ENCODE results near the gene SPDYE8. TPM values are rescaled to one million over a fixed set of nuclear protein-coding genes. Genes with fewer than 3 reads are reported as not detected.
"Not testable (repeated sequence)": the region's sequence is repeated elsewhere in the genome, so short reads cannot be mapped to it uniquely, and the experiment has no call there.

SPDYE8 gene, protein sequence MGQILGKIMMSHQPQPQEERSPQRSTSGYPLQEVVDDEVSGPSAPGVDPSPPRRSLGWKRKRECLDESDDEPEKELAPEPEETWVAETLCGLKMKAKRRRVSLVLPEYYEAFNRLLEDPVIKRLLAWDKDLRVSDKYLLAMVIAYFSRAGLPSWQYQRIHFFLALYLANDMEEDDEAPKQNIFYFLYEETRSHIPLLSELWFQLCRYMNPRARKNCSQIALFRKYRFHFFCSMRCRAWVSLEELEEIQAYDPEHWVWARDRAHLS
- polyA plus RNA-seq (2013, experiment 1 of 2), result not detected
- not detected for polyA plus RNA-seq (2013, experiment 2 of 2)

DNA sequence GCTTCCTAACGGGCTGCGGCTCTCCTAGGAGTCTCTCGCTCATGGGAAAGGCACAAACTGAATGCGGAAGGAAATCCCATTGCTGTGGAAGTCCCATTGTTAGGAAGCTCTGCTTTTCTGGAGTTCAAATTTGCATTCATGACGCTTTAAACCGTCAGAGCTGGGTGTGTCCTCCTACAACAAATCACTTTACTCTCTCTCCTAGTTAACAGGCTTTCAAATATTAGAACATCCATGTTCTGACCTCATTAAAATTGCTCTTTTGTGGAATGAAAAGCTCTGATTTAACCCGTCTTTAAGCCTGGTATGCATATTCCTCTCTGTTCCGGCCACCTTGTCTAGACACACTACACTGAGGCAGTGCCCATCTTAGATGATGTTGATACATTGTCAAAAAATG lies at the start of gene SPDYE8:
TSS of gene SPDYE8 (minus strand) at position 101 of the 400 bp plus-strand sequence. CDS start 1,800 bp downstream, outside the sequence.
- H3K36me3 ChIP-seq (ENCODE audit: insufficient read depth, low read length); H3K9me3 ChIP-seq (ENCODE audit: insufficient read depth, low read depth, low read length); H3K27me3 ChIP-seq (ENCODE audit: insufficient read depth, low read length); H3K9ac ChIP-seq (ENCODE audit: low read depth, low read length); H3K4me3 ChIP-seq (ENCODE audit: low read length); H3K4me1 ChIP-seq (ENCODE audit: insufficient read depth, low read length); H3K27ac ChIP-seq (ENCODE audit: low read depth, low read length): not testable (repeated sequence)
- no CpG with 5 or more reads among the region's 8 CpGs for WGBS

DNA sequence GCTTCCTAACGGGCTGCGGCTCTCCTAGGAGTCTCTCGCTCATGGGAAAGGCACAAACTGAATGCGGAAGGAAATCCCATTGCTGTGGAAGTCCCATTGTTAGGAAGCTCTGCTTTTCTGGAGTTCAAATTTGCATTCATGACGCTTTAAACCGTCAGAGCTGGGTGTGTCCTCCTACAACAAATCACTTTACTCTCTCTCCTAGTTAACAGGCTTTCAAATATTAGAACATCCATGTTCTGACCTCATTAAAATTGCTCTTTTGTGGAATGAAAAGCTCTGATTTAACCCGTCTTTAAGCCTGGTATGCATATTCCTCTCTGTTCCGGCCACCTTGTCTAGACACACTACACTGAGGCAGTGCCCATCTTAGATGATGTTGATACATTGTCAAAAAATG lies 28.2 kb upstream of the SPDYE8 start, which contains the start of gene SPDYE11:
TSS of gene SPDYE11 (minus strand) at position 101 of the 400 bp plus-strand sequence. CDS start 1,800 bp downstream, outside the sequence.
- WGBS, result no CpG with 5 or more reads among the region's 8 CpGs
- not testable (repeated sequence) for H3K4me1 ChIP-seq (ENCODE audit: insufficient read depth, low read length); H3K36me3 ChIP-seq (ENCODE audit: insufficient read depth, low read length); H3K27me3 ChIP-seq (ENCODE audit: insufficient read depth, low read length); H3K4me3 ChIP-seq (ENCODE audit: low read length); H3K9me3 ChIP-seq (ENCODE audit: insufficient read depth, low read depth, low read length); H3K27ac ChIP-seq (ENCODE audit: low read depth, low read length); H3K9ac ChIP-seq (ENCODE audit: low read depth, low read length)

DNA sequence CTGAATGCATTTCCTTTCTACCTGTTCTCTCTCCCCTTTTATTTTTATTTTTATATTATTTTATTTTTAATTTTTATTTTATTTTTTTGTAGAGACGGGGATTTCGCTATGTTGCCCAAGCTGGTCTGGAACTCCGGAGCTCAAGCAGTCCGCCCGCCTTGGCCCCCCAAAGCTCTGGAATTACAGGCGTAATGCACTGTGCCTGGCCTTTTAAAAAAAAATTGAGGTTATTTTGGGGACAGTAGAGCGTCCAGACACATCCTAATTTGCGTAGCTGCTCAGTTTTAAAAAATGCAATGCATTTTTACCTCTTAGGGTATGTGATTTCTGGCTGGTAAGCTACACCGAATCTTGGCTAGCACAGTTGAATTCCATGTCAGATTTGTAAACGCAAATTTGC lies 23.1 kb downstream of the SPDYE8 start:
- not testable (repeated sequence) for H3K4me1 ChIP-seq (ENCODE audit: insufficient read depth, low read length); H3K27ac ChIP-seq (ENCODE audit: low read depth, low read length); H3K36me3 ChIP-seq (ENCODE audit: insufficient read depth, low read length); H3K27me3 ChIP-seq (ENCODE audit: insufficient read depth, low read length); H3K9me3 ChIP-seq (ENCODE audit: insufficient read depth, low read depth, low read length)
- H3K9ac ChIP-seq (ENCODE audit: low read depth, low read length), result peak overlapping the region; percentile 60; the same call in 1 of the 2 replicates
- 38% methylated on average over 9 of the region's 10 CpGs for WGBS
- H3K4me3 ChIP-seq (ENCODE audit: low read length), result peak overlapping the region; percentile 59

DNA sequence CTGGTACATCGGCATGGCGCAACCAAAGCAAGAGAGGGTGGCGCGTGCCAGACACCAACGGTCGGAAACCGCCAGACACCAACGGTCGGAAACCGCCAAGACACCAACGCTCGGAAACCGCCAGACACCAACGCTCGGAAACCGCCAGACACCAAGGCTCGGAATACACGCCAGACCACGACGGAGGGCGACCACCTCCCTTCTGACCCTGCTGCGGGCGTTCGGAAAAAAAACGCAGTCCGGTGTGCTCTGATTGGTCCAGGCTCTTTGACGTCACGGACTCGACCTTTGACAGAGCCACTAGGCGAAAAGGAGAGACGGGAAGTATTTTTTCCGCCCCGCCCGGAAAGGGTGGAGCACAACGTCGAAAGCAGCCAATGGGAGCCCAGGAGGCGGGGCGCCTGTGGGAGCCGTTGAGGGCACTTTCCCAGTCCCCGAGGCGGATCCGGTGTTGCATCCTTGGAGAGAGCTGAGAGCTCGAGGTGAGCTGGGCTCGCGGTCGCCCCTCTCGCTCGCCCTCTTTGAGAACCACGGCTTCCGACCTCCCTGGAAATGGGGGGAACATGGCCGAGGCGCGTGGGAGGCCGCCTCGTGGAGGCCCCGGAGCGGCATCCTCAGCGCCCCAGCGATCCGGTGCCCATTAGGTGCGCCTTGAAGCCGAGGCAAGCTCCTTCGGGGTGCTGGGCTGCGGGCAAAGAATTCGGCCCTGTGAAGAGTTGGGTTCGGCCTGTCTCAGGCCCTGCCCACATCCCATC lies 23.7 kb downstream of the SPDYE8 start:
- H3K4me3 ChIP-seq (ENCODE audit: low read length), result peak overlapping the region; percentile 72
- H3K4me1 ChIP-seq (ENCODE audit: insufficient read depth, low read length); H3K36me3 ChIP-seq (ENCODE audit: insufficient read depth, low read length); H3K27me3 ChIP-seq (ENCODE audit: insufficient read depth, low read length); H3K9me3 ChIP-seq (ENCODE audit: insufficient read depth, low read depth, low read length): not testable (repeated sequence)
- H3K9ac ChIP-seq (ENCODE audit: low read depth, low read length), result peak overlapping the region; percentile 90
- peak overlapping the region; percentile 89; the same call in 1 of the 2 replicates for H3K27ac ChIP-seq (ENCODE audit: low read depth, low read length)
- WGBS, result under 1% methylated on average over 36 of the region's 66 CpGs

DNA sequence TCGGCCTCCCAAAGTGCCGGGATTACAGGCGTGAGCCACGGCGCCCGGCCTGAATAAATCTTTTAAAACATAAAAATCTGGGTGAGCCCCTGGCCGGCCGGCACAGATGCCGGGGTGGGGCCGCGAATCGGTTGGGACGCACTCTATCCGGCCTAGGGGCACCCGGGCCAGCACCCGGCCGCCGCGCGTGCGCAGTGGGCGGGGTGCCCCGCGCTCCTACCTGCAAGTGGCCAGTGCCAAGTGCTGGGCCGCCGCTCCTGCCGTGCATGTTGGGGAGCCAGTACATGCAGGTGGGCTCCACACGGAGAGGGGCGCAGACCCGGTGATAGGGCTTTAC lies 24.2 kb downstream of the SPDYE8 start:
- peak overlapping the region; percentile 89; the same call in 1 of the 2 replicates for H3K27ac ChIP-seq (ENCODE audit: low read depth, low read length)
- H3K4me3 ChIP-seq (ENCODE audit: low read length), result peak overlapping the region; percentile 72
- H3K9me3 ChIP-seq (ENCODE audit: insufficient read depth, low read depth, low read length); H3K27me3 ChIP-seq (ENCODE audit: insufficient read depth, low read length); H3K36me3 ChIP-seq (ENCODE audit: insufficient read depth, low read length); H3K4me1 ChIP-seq (ENCODE audit: insufficient read depth, low read length): not testable (repeated sequence)
- peak overlapping the region; percentile 90 for H3K9ac ChIP-seq (ENCODE audit: low read depth, low read length)
- WGBS, result 0% methylated on average over 12 of the region's 30 CpGs

DNA sequence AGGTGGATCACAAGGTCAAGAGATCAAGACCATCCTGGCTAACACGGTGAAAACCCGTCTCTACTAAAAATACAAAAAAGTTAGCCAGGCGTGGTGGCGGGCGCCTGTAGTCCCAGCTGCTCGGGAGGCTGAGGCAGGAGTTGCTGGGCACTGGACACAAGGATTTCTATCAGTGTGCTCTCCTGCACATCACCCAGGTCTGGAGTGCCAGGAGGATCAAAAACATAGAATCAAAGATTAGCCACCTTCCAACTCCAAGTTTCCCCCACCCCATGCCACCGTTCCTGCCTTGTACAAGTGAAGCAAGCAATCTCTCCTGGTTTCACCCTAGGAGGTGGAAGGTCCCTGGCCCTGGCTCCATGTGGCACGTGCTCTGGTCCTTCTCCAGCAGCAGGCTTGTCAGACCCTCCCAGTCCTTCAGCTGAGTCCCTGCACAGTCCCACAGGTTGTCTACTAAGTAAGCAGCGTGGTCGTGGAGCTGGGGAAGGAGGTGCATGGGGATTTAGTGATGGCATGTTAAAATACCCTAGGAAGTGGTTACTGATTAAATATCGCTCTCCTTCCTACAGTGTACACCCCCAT lies 31.6 kb downstream of the SPDYE8 start:
- H3K27ac ChIP-seq (ENCODE audit: low read depth, low read length); H3K36me3 ChIP-seq (ENCODE audit: insufficient read depth, low read length); H3K4me1 ChIP-seq (ENCODE audit: insufficient read depth, low read length); H3K9me3 ChIP-seq (ENCODE audit: insufficient read depth, low read depth, low read length); H3K4me3 ChIP-seq (ENCODE audit: low read length); H3K27me3 ChIP-seq (ENCODE audit: insufficient read depth, low read length); H3K9ac ChIP-seq (ENCODE audit: low read depth, low read length): not testable (repeated sequence)
- WGBS, result no CpG with 5 or more reads among the region's 11 CpGs

DNA sequence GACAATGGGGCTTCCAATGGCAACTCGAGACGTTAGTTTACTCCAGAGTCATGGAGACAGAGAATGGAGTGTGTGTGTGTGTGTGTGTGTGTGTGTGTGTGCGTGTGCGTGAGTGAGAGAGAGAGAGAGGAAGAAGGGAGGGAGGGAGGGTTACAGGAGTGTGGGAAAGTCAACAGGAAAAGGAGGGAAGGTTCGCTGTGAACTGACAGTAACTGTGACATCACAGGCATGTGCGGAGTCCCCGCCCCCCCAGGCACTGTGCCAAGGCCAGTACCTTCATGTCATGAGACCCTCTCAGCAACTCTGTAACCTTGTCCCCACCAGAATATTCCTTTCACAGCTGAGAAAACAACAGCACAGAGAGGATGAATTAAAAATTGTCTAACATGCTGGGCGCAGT lies 32.1 kb downstream of the SPDYE8 start:
- not testable (repeated sequence) for H3K27ac ChIP-seq (ENCODE audit: low read depth, low read length); H3K36me3 ChIP-seq (ENCODE audit: insufficient read depth, low read length); H3K4me3 ChIP-seq (ENCODE audit: low read length); H3K9ac ChIP-seq (ENCODE audit: low read depth, low read length); H3K4me1 ChIP-seq (ENCODE audit: insufficient read depth, low read length); H3K27me3 ChIP-seq (ENCODE audit: insufficient read depth, low read length); H3K9me3 ChIP-seq (ENCODE audit: insufficient read depth, low read depth, low read length)
- WGBS, result 98% methylated on average over 3 of the region's 8 CpGs

DNA sequence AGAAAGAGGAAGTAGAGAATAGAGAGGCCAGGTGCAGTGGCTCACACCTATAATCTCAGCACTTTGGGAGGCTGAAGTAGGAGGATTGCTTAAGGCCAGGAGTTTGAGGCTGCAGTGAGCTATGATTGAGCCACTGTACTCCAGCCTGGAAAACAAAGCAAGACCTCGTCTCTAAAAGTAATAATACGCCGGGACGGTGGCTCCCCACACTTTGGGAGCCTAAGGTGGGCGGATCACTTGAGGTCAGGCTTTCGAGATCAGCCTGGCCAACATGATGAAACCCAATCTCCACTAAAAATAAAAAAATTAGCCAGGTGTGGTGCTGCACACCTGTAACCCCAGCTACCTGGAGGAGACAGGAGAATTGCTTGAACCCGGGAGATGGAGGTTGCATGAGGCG lies 34.1 kb downstream of the SPDYE8 start:
- not testable (repeated sequence) for H3K9me3 ChIP-seq (ENCODE audit: insufficient read depth, low read depth, low read length); H3K36me3 ChIP-seq (ENCODE audit: insufficient read depth, low read length)

DNA sequence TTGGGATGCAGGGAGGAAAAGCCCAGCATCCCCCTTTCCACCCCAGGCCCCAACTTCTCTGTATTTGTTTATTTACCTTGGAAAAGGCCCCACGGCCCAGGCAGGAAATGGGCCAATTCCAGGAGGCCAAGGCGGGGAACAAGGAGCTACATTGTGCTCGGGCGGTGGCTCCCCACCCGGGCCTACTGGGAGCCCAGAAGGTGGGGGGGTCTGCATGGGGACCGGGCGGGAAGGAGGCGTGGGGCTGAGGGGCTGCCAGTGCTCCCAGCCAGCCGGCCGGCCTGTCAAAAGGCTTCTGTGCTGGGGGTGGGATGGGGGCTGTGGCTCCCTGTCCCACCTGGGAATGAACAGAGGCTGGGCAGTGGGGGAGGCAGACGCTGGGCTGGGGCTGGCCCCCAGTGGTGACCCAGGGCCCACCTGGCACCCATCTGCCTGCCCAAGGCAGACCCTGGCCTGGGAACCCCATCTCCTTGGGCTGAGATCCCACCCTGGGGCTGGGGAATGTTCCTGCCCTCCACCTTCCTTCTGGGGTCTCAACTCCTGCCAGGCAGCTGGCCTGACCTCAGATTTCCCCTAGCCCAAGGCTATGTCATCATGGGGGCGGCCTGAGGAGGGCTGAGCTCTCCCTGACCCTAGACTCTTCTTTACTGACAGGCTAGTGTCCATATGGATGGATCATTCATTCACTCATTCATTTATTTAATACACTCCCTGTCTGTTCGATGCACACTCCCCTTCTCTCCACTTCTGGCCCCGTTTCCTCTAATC lies 39.2 kb downstream of the SPDYE8 start:
- no CpG with 5 or more reads among the region's 14 CpGs for WGBS

More for the DNA sequence above, 34.1 kb downstream of the SPDYE8 start:
- not testable (repeated sequence) for H3K4me1 ChIP-seq (ENCODE audit: insufficient read depth, low read length); H3K4me3 ChIP-seq (ENCODE audit: low read length); H3K27me3 ChIP-seq (ENCODE audit: insufficient read depth, low read length); H3K27ac ChIP-seq (ENCODE audit: low read depth, low read length); H3K9ac ChIP-seq (ENCODE audit: low read depth, low read length)
- WGBS, result 100% methylated on average over 5 of the region's 8 CpGs

DNA sequence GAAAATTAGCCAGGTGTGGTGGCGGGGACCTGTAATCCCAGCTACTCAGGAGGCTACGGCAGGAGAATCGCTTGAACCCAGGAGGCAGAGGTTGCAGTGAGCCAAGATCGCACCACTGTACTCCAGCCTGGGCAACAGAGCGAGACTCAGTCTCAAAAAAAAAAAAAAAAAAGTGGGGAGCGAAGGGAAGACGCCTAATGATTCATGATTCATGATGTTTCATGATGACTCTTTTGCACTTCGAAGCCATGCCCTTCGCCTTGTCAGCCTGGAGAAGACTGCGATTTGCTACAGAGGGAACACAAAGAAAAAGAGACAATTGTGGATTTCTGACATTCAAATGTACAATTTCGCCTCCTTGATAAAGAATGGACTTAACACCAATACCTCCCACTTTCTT lies 47.5 kb downstream of the SPDYE8 start:
- not testable (repeated sequence) for H3K4me1 ChIP-seq (ENCODE audit: insufficient read depth, low read length); H3K4me3 ChIP-seq (ENCODE audit: low read length); H3K27me3 ChIP-seq (ENCODE audit: insufficient read depth, low read length); H3K27ac ChIP-seq (ENCODE audit: low read depth, low read length); H3K9me3 ChIP-seq (ENCODE audit: insufficient read depth, low read depth, low read length); H3K36me3 ChIP-seq (ENCODE audit: insufficient read depth, low read length); H3K9ac ChIP-seq (ENCODE audit: low read depth, low read length)
- no CpG with 5 or more reads among the region's 11 CpGs for WGBS

More for the DNA sequence above, 39.2 kb downstream of the SPDYE8 start:
- not testable (repeated sequence) for H3K27me3 ChIP-seq (ENCODE audit: insufficient read depth, low read length); H3K9ac ChIP-seq (ENCODE audit: low read depth, low read length); H3K4me1 ChIP-seq (ENCODE audit: insufficient read depth, low read length); H3K9me3 ChIP-seq (ENCODE audit: insufficient read depth, low read depth, low read length); H3K36me3 ChIP-seq (ENCODE audit: insufficient read depth, low read length); H3K4me3 ChIP-seq (ENCODE audit: low read length); H3K27ac ChIP-seq (ENCODE audit: low read depth, low read length)

DNA sequence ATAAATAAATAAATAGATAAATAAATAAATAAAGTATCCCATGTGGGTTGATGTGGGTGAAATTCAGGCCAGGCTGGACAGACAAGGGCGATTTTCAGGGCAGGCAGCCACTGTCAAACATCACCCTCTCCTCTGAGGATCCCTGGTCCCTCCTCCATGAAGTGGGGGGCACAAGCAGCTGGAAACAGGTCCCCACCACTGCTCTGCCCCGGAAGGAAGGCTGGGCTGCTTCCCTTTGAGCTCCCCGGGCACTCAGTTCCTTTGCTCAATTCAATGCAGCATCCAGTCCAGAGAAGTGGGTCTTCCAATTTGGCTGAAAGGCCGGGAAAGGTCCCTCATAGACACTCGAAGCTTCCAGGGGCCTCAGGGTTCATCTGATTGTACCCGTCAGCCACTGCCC lies 49.2 kb downstream of the SPDYE8 start:
- not testable (repeated sequence) for H3K4me3 ChIP-seq (ENCODE audit: low read length)

More for the DNA sequence above, 49.2 kb downstream of the SPDYE8 start:
- not testable (repeated sequence) for H3K36me3 ChIP-seq (ENCODE audit: insufficient read depth, low read length); H3K4me1 ChIP-seq (ENCODE audit: insufficient read depth, low read length); H3K9me3 ChIP-seq (ENCODE audit: insufficient read depth, low read depth, low read length); H3K27me3 ChIP-seq (ENCODE audit: insufficient read depth, low read length); H3K9ac ChIP-seq (ENCODE audit: low read depth, low read length); H3K27ac ChIP-seq (ENCODE audit: low read depth, low read length)
- 71% methylated on average over 1 of the region's 6 CpGs for WGBS
